ENCODE results near the gene RPS6KA2.
"Not testable (repeated sequence)": the region's sequence is repeated elsewhere in the genome, so short reads cannot be mapped to it uniquely, and the experiment has no call there.

Gene RPS6KA2

DNA sequence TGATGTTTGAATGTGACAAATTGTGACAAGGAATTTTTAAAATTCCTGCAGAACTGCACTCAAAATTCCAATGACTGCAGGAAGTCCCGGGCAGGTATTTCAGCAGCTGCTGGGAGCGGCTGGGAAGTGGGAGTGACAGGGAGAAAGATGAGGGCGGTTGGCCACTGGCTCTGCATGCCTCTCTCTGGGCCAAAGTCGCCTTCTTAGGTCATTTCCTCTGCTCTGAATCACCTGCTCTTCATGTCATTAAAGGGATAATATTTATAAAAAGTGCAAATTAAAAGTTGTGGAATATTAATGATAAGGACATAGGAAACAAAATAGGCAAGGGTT lies 84.5 kb downstream of the RPS6KA2 start:
- TF ChIP-seq, protein P1, sequence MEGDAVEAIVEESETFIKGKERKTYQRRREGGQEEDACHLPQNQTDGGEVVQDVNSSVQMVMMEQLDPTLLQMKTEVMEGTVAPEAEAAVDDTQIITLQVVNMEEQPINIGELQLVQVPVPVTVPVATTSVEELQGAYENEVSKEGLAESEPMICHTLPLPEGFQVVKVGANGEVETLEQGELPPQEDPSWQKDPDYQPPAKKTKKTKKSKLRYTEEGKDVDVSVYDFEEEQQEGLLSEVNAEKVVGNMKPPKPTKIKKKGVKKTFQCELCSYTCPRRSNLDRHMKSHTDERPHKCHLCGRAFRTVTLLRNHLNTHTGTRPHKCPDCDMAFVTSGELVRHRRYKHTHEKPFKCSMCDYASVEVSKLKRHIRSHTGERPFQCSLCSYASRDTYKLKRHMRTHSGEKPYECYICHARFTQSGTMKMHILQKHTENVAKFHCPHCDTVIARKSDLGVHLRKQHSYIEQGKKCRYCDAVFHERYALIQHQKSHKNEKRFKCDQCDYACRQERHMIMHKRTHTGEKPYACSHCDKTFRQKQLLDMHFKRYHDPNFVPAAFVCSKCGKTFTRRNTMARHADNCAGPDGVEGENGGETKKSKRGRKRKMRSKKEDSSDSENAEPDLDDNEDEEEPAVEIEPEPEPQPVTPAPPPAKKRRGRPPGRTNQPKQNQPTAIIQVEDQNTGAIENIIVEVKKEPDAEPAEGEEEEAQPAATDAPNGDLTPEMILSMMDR (IDR thresholded peaks at IDR 0.05; ENCODE audit: control insufficient read depth, extremely low read depth, insufficient read depth), result no peak
- no peak overlapping the region for H3K4me3 ChIP-seq (ENCODE audit: low read depth, low read length)
- no peak for DNase-seq (ENCODE audit: low read depth)

DNA sequence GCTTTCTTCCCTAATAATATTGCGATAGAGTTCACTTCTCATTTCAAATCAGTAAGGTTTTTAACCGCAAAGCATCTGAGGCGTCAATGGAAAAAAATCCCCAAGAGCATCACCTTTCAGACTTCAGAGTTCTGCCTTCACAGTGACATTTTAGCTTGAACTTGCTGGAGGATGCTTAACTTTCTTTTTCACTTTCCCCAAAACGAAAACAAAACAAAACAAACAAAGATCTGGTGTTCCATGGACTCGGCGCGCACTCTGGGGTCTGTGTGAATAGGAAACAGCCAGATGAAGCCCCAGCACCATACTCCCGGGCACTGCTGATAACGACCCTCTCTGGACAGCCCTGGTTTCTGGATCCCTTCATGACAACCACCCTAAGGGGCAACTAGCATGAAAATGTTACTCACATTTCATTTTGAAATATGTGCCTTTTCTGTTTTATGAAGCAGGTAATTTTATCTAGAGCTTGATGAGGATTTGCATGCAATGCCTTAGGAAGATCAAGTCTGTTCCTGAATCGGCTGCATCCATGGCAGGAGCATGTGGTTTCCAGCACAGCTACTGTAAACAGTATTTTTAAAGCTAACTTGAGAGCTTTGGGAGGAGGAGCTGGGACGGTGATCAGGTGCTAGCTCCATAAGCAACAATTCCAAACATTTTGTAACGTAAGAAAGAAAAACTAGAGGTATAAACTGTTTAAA lies 85.0 kb downstream of the RPS6KA2 start:
- no peak for DNase-seq (ENCODE audit: low read depth)
- H3K4me3 ChIP-seq (ENCODE audit: low read depth, low read length), result no peak overlapping the region
- TF ChIP-seq, protein P1 (IDR thresholded peaks at IDR 0.05; ENCODE audit: control insufficient read depth, extremely low read depth, insufficient read depth), result no peak

DNA sequence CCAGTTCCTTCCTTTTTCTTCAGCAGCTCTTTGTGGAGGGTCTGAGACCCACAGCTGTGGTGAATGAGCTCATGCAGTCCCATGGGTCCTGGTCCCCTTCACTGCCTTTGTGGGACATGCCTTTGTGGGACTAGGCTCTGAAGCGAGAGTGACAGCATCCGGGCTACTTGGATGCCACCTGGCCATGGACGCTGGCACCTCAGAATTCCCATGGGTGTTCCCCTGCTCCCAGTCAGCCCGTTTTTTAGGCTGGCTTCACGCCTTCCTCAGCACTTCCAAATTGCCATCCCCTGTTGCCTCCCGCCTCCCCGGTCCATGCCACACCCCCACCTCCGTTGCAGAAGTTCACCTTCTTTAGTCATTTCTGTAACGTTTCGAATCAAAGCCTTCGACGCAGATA lies 85.7 kb downstream of the RPS6KA2 start:
- TF ChIP-seq, protein P1 (IDR thresholded peaks at IDR 0.05; ENCODE audit: control insufficient read depth, extremely low read depth, insufficient read depth), result no peak
- H3K4me3 ChIP-seq (ENCODE audit: low read depth, low read length), result no peak overlapping the region
- DNase-seq (ENCODE audit: low read depth), result no peak

DNA sequence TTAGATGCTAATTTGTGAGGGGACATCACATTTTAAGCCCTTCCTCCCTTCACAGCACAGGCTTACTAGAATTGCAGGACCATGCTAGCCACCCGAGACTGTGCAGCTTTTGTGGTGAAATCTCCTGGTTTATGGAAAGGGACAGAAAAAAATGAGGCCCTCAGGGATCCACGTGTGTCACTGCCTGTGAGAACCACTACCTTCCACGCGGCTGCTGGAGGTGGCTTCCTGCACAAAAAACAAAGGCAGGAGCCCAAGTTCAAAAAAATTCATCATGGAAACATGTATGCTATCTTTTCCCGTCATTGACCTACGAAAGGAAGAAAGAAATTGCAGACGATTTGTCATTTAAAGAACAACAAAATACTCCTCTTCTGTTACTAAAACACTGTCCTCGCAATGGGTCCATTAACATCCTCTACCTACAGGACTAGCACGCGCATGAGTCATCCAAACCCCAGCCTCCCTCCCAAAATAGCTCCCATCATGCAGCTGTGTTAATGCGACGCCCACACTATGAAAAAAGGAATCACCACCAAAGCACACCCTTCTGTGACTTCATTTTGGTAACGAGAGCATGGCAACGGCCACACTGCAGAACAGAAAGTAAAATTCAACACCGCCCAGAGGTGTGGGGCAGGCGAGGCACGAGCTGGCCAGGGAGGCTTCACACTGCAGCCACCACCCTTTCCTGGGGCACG lies 86.3 kb downstream of the RPS6KA2 start:
- no peak for DNase-seq (ENCODE audit: low read depth)
- no peak overlapping the region for H3K4me3 ChIP-seq (ENCODE audit: low read depth, low read length)

DNA sequence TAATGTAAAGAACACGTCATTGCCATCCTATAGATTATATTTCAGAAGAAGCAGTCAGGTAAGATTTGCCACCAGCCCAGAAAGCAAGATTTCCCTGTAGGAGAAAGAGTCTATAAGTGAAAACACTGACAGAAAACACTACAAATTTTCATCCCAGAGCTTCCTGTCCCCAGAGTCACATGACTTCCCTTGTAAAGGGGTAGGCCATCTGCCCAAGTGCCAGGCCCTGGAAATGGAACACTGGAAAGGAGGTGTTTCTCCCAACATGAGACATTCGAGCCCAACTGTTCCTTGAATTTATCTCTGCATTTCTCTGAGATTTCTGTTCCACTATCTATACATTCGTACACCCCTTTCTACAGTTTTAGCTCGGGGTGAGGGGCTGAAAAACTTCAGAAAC lies 87.5 kb downstream of the RPS6KA2 start:
- no peak for DNase-seq (ENCODE audit: low read depth)
- no peak overlapping the region for H3K4me3 ChIP-seq (ENCODE audit: low read depth, low read length)
- TF ChIP-seq, protein P1 (IDR thresholded peaks at IDR 0.05; ENCODE audit: control insufficient read depth, extremely low read depth, insufficient read depth), result no peak

More for the DNA sequence above, 86.3 kb downstream of the RPS6KA2 start:
- TF ChIP-seq, protein P1 (IDR thresholded peaks at IDR 0.05; ENCODE audit: control insufficient read depth, extremely low read depth, insufficient read depth), result no peak

DNA sequence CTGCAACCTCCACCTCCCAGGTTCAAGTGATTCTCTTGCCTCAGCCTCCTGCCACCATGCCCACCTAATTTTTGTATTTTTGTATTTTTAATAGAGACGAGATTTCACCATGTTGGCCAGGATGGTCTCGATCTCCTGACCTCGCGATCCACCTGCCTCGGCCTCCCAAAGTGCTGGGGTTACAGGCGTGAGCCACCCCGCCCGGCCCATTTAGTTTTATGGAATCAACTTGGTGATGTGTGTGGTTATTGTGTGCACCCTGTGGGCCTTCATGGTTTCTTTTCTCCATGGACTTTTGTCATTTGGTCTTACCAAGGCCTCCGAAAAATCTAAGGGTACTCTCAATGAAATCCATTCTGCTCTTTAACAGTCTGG lies 88.1 kb downstream of the RPS6KA2 start:
- not testable (repeated sequence) for H3K4me3 ChIP-seq (ENCODE audit: low read depth, low read length); DNase-seq (ENCODE audit: low read depth)

DNA sequence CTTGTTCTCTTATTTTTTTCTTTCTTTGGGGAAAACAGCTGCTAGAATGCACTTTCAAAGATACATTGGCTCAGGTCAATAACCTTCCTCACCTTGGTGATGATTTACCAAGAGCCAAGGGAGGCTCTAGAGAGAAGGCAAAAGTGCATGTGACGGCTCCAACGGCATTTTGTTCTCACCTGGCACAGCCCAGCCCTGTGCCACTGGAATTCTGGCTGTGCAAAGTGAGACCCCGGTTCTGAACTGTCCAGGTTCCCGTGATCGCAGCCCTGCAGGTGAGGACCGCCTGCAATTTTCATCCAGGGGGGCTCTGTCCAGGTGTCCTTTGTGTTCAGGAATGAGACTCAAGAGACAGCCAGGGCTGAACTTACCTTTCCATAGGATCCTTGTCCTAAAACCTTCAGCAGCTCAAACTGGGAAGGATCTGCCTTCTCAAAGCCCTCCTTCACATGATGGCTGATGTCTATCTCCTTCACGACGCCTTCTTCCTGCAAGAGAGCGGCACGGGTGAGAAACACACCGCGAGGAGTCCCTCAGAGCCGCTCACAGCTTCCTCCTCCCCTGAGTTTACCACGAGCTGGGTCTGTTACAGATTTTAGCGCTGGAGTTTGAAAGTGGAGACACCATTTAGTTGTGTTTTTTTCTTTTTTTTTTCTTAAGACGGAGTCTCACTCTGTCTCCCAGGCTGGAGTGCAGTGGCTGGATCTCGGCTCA lies 88.6 kb downstream of the RPS6KA2 start:
- H3K4me3 ChIP-seq (ENCODE audit: low read depth, low read length), result no peak overlapping the region
- no peak for DNase-seq (ENCODE audit: low read depth)
- TF ChIP-seq, protein P1 (IDR thresholded peaks at IDR 0.05; ENCODE audit: control insufficient read depth, extremely low read depth, insufficient read depth), result no peak

Data from LNCaP clone FGC (cell line).